AG09319 (cell line): Measurements from ENCODE around the gene KIRREL2.

Experiments
- DNase-seq: peaks from one replicate; pipeline ENCODE4 v3.0.0-alpha.2; 2010; ENCODE audit warnings: low read depth; ENCODE audit errors: extremely low read depth
- TF ChIP-seq, protein P1 (sequence below): IDR thresholded peaks from 2 replicates; pipeline ENCODE4 v1.5.1; 2011; ENCODE audit warnings: low read depth, mild to moderate bottlenecking, inconsistent platforms, low read length, moderate library complexity

The KIRREL2 gene

DNA sequence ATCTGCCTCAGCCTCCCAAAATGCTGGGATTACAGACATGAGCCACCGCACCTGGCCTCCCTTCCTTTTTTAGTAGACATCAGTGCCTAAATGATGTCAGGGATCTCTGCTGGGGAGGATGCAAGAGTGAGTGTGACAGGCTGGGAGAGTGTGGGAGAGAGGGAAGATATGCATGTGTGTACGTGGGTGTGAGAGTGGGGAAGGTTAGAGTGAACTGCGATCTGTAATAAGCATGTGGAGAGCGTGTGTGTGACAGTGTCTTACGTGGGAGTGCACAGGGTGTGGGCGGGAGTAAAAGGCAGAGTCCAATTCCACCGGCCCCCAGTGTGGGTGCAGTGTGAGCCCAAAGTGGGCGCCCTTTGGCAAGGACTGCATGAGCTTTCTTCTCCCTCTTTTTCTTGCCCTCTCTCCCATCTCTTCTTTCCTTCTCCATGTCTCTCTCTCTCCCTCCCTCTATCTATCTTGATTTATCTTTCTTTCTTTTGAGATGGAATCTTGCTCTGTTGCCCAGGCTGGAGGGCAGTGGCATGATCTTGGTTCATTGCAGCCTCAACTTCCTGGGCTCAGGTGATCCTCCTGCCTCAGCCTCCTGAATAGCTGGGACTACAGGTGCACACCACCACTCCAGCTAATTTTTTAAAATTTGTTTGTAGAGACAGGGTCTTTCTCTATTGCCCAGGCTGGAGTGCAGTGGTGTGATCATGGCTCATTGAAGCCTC lies 3.5 kb upstream of the KIRREL2 start:
- DNase-seq = no peak
- TF ChIP-seq, protein P1, sequence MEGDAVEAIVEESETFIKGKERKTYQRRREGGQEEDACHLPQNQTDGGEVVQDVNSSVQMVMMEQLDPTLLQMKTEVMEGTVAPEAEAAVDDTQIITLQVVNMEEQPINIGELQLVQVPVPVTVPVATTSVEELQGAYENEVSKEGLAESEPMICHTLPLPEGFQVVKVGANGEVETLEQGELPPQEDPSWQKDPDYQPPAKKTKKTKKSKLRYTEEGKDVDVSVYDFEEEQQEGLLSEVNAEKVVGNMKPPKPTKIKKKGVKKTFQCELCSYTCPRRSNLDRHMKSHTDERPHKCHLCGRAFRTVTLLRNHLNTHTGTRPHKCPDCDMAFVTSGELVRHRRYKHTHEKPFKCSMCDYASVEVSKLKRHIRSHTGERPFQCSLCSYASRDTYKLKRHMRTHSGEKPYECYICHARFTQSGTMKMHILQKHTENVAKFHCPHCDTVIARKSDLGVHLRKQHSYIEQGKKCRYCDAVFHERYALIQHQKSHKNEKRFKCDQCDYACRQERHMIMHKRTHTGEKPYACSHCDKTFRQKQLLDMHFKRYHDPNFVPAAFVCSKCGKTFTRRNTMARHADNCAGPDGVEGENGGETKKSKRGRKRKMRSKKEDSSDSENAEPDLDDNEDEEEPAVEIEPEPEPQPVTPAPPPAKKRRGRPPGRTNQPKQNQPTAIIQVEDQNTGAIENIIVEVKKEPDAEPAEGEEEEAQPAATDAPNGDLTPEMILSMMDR = no peak

DNA sequence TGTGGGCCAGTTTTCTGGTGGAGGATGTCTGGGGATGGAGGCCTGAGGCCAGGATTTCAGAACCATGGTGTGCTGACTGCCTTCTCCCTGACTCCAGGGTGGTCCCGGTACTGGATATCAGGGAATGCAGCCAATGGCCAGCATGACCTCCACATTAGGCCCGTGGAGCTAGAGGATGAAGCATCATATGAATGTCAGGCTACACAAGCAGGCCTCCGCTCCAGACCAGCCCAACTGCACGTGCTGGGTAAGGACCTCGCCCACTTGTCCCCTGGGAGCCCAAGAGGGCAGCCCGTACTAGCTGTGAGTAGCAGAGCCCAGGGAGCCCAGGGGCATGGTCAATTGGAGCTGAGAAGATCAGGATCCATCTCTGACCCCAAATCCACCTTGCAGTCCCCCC lies 1.6 kb downstream of the KIRREL2 start:
- TF ChIP-seq, protein P1 = no peak
- no peak for DNase-seq

DNA sequence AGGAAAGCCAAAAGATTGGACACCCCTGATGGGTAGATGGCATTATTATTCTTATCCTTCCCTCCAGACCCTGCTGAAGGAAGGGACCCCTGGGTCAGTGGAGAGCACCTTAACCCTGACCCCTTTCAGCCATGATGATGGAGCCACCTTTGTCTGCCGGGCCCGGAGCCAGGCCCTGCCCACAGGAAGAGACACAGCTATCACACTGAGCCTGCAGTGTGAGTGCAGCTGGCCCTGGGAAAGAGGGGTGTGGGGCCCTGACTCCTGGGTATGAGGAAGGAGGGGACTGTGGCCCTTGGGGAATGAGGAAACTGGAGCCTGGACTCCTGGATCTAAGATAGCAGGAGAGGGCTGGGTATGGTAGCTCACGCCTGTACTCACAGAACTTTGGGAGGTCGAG lies 2.7 kb downstream of the KIRREL2 start:
- TF ChIP-seq, protein P1 = no peak
- no peak for DNase-seq

DNA sequence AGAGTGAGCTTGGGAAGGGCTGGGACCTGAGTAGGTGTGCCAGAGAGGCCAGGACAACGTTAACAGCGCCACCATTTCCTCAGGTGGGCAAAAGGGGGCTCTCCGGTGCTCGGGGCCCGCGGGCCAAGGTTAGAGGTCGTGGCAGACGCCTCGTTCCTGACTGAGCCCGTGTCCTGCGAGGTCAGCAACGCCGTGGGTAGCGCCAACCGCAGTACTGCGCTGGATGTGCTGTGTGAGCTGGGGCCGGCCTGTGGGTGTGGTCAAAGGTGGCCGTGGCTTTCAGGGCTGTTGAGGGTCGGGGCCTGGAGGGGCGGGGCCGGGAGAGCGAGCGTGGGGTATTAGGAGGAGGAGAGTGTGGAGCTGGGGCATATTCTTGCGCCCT lies 3.7 kb downstream of the KIRREL2 start:
- TF ChIP-seq, protein P1 = no peak
- DNase-seq = no peak

DNA sequence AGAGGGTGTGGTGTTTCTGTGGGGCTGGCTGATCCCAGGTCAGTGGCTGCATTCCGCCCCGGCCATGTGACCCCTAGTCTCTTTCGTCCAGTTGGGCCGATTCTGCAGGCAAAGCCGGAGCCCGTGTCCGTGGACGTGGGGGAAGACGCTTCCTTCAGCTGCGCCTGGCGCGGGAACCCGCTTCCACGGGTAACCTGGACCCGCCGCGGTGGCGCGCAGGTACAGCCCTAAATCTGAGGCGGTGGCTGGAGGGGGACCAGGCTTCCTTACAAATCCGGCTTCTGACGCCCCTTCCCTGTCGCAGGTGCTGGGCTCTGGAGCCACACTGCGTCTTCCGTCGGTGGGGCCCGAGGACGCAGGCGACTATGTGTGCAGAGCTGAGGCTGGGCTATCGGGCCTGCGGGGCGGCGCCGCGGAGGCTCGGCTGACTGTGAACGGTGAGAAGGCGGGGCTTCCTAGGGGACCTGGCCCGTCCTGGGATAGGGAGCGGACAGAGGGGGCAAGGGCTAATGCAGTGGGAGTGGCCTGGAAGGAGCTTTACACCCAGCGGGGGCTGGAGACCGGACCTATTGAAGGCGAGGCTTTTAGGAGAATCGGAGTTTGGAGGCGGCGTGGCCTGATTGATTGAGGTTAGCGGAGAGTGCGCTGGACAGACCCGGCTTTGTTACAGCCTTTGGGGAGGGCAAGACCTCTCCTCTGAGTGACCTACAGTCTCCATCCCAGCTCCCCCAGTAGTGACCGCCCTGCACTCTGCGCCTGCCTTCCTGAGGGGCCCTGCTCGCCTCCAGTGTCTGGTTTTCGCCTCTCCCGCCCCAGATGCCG lies 4.3 kb downstream of the KIRREL2 start:
- no peak for DNase-seq
- TF ChIP-seq, protein P1 = no peak

DNA sequence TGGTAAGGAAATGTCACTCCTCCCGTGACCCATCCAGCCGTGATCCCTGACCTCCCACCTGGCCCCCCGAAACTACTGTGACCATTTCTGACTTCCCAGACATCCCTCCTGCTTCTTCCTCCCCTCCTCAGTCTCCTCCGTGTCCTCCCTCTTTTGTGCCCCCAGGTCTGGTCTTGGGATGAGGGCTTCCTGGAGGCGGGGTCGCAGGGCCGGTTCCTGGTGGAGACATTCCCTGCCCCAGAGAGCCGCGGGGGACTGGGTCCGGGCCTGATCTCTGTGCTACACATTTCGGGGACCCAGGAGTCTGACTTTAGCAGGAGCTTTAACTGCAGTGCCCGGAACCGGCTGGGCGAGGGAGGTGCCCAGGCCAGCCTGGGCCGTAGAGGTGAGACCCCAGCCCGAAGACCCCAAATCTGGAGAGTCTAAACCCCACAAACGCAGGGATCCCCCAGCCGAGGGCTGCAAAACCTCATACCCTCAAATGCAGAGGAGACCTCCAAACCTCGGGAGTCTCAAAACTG lies 5.0 kb downstream of the KIRREL2 start:
- TF ChIP-seq, protein P1 = no peak
- no peak for DNase-seq

DNA sequence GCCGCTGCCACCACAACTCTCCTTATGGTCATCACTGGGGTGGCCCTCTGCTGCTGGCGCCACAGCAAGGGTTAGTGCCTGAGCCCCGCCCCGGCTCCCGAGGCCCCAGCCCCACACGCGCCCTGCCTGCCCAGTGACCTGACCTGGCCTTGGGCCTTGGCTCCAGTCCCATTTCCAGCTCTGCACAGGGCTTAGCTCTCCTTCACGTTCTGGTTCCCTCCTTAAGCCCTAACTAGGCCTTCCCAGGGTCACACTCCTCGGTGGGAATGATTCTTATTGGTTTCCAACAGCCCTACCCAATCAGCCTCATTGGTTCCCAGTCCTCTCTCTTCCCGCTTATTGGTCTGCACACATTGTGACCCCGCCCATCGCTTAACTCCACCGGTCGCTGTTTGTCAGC lies 5.8 kb downstream of the KIRREL2 start:
- TF ChIP-seq, protein P1 = no peak
- no peak for DNase-seq
